ENCODE data around the gene NOTCH4.
A peak's percentile ranks its signal among the peaks of the same experiment; 100 is the strongest.

Gene NOTCH4

DNA sequence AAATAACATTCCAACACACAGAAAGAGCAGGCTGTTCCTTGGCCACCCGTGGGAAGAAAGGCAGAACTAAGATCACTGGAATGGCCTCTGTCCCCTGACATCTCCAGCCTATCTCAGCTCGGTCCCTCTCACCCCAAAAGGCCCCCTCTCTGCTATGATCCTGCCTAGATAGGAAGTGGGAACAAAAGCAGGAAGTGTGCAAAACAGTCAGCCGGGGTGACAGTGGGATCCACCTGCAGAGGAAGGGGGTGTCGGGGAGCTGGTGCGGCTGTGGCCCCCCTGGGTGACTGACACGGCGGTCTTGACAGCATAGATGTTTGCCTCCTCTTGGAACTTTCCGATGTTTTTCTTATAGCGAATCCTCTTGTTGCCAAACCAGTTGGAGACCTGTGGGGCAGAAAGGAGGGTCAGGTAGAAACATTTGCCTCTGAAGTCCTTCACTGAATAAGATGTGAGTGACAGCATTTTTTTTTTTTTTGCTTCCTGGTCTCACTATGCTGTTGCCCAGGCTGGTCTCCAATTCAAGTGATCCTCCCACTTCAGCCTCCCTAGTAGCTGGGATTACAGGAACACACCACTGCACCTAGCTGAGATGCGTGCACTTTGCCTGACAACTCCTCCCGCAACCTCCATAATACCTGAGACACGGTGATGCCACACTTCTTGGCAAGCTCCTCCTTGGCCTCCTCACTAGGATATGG lies 36.7 kb downstream of the NOTCH4 start:
- no peak for TF ChIP-seq ZFX (IDR thresholded peaks at IDR 0.05; ENCODE audit: borderline replicate concordance)
- TF ChIP-seq, protein P1, sequence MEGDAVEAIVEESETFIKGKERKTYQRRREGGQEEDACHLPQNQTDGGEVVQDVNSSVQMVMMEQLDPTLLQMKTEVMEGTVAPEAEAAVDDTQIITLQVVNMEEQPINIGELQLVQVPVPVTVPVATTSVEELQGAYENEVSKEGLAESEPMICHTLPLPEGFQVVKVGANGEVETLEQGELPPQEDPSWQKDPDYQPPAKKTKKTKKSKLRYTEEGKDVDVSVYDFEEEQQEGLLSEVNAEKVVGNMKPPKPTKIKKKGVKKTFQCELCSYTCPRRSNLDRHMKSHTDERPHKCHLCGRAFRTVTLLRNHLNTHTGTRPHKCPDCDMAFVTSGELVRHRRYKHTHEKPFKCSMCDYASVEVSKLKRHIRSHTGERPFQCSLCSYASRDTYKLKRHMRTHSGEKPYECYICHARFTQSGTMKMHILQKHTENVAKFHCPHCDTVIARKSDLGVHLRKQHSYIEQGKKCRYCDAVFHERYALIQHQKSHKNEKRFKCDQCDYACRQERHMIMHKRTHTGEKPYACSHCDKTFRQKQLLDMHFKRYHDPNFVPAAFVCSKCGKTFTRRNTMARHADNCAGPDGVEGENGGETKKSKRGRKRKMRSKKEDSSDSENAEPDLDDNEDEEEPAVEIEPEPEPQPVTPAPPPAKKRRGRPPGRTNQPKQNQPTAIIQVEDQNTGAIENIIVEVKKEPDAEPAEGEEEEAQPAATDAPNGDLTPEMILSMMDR (IDR thresholded peaks at IDR 0.05) = no peak
- peak overlapping the region; percentile 87 for H3K27ac ChIP-seq

DNA sequence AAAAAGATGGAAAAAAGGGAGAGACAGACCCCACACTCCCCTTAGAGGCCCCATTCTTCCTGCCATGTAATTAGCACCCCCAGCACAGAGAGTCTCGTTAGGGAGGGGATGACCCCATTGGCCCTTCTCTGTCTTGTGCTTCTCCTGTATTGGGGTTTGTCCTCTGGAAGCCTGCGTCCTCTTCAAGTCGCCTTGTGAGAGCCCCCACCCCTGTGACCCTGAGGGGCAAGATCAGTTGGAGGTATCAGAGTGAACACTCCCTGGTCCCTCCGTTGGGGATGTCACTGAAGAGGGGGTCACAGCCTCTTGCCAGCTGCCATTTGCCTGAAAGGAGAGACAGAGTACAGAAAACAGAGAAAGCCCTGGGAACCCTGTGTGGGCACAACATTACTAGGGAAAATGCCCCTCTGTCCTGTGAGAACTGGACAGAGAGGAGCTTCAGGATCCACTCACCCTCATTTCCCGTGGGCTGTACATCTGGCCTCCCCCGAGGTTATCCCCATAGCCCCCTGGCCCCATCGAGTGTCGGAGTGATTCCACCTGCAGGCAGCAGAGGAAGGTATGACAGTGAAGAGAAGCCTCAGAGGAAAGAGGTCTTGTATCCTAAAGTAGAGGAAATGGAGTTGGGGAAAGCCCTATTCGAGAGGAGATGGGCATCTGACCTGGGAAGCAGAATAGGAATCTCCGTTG lies 37.6 kb downstream of the NOTCH4 start:
- H3K27ac ChIP-seq = peak overlapping the region; percentile 87

DNA sequence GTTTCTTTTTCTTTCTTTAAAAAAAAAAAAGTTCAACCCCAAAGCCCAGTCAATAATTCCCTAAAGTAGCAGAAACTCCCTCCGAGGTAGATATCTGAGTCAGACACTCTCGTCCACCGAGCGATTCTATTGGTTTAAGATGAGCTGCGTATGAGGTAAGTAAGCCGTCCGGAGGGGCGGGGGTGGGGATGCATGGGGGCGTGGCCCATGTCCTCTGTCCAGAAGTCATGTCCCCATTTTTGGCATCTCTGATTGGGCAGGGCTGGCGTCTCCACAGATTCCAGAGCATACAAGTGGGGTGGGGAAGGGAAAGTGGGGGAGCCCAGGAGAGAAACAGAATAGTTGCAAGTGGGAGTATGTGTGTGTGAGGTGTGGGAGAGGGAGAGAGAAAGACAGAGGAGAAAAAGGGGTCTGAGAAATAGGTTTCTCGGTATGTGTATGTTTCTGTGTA lies 38.2 kb downstream of the NOTCH4 start:
- H3K27ac ChIP-seq = peak overlapping the region; percentile 87

DNA sequence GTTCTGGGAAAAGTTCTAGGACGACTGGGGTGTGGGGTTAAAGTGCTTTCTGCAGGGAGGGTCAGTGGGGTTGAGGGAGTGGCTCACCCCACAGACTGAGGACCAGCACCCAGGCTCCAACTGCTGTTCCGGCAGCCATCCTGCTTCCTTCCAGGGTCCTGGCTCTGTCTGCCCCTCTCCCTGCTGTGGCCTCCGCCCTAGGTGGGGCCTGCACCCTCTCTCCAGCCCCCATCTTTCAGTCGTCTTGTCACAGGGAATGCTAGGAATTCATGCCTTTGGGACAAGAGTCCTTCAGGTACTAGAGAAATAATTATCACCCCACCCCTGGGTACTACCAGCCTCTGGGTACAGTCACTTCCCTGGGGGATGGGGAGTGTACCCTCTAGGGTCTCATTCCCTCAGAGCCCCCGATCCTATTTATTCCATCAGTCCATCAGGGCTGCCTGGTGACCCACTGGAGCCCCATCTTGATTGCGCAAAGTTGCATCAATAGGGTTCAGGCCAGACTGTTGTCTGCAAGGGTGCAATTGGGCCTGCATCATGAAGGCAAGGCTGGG lies 39.7 kb downstream of the NOTCH4 start, which contains the start of gene AGER:
Gene AGER, minus strand, starts transcription at position 170 of the 557 bp plus-strand sequence. Its CDS starts 31 bp downstream, at position 139.
- H3K27ac ChIP-seq = peak within 1 kb of the TSS; percentile 29; the same call in 1 of the 2 replicates
- TF ChIP-seq ZFX (IDR thresholded peaks at IDR 0.05; ENCODE audit: borderline replicate concordance) = no peak
- TF ChIP-seq, protein P1 (IDR thresholded peaks at IDR 0.05) = no peak

DNA sequence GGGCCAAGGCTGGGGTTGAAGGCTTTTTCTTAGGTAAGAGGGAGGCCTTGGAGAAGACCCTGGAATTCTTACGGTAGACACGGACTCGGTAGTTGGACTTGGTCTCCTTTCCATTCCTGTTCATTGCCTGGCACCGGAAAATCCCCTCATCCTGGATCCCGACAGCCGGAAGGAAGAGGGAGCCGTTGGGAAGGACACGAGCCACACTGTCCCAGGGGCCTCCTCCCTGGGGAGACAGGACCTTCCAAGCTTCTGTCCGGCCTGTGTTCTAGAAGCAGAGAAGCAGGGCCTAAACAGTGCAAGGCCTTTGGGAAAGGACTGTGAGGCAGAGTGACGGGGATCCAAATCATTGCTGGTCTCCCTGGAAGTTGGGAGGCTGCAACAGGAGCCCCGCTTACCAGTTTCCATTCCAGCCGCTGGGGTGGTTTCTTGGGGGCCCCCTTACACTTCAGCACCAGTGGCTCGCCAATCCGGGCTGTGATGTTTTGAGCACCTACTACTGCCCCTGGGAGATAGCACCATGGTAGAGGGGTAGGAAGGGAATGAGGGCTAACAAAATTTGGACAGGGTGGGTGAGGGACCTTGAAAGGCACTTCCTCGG lies 40.3 kb downstream of the NOTCH4 start:
- H3K27ac ChIP-seq = 0 out of 2 replicates have a peak overlapping the region, but pooled peaks have one; percentile 29
- no peak for TF ChIP-seq ZFX (IDR thresholded peaks at IDR 0.05; ENCODE audit: borderline replicate concordance)
- TF ChIP-seq, protein P1 (IDR thresholded peaks at IDR 0.05) = no peak

DNA sequence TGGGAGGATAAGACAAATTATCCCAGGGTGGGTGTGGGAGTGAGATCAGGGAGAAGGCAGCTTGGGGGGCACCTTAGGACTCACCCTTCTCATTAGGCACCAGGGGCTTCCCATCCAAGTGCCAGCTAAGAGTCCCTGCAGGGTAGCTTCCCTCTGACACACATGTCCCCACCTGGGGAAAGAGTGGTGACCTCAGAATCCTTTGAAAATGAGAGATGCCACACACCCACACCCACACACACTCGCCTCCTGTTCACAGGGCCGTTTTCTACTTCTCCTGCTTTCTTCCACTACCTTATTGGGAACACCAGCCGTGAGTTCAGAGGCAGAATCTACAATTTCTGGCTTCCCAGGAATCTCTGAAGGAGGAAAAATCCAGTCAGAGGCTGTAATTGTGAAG lies 40.8 kb downstream of the NOTCH4 start:
- no peak for TF ChIP-seq ZFX (IDR thresholded peaks at IDR 0.05; ENCODE audit: borderline replicate concordance)
- TF ChIP-seq, protein P1 (IDR thresholded peaks at IDR 0.05) = no peak
- 0 out of 2 replicates have a peak overlapping the region, but pooled peaks have one; percentile 29 for H3K27ac ChIP-seq

DNA sequence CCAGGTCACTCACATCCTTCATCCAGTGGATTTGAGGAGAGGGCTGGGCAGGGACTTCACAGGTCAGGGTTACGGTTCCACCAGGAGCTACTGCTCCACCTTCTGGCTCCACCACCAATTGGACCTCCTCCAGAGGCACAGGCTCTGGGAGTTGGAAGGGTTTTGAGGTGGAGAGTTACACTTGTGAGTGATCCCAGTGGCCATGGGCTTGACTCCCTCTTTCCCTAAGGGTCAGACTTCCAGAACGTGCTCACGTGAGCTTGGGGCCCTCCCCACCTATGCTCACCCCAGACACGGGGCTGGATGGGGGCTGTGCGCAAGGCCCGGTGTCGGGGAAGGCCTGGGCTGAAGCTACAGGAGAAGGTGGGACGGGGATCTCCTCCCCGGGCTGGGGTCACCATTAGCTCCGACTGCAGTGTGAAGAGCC lies 41.3 kb downstream of the NOTCH4 start:
- TF ChIP-seq ZFX (IDR thresholded peaks at IDR 0.05; ENCODE audit: borderline replicate concordance) = no peak
- TF ChIP-seq, protein P1 (IDR thresholded peaks at IDR 0.05) = no peak

More for the DNA sequence above, 41.3 kb downstream of the NOTCH4 start:
- H3K27ac ChIP-seq = 0 out of 2 replicates have a peak overlapping the region, but pooled peaks have one; percentile 29

All from 22Rv1 (cell line).